GM21360 (cell line): ENCODE data around the gene MGAT1.
"Not testable (repeated sequence)": the region's sequence is repeated elsewhere in the genome, so short reads cannot be mapped to it uniquely, and the experiment has no call there.

Source experiments
- ATAC-seq: cut with Tn5 transposase; IDR thresholded peaks from one replicate; pipeline ENCODE4 v1.9.1; 2021; ENCODE audit warnings: mild to moderate bottlenecking, moderate library complexity; ENCODE audit not compliant: unreplicated experiment

Gene MGAT1

GRCh38 chr5:180786531-180787398, 15.8 kb downstream of the MGAT1 start:
- no peak for ATAC-seq

GRCh38 chr5:180785794-180786221, 16.8 kb downstream of the MGAT1 start:
- ATAC-seq = no peak

- no peak for ATAC-seq
Observed at GRCh38 chr5:180785121-180785781, 17.4 kb downstream of the MGAT1 start.

GRCh38 chr5:180784497-180785097, 18.0 kb downstream of the MGAT1 start:
- peak; percentile 66 for ATAC-seq

GRCh38 chr5:180783340-180784052, 19.1 kb downstream of the MGAT1 start:
- no peak for ATAC-seq

- ATAC-seq = no peak
Observed at GRCh38 chr5:180782748-180783147, 19.9 kb downstream of the MGAT1 start.

- ATAC-seq = not testable (repeated sequence)
Observed at GRCh38 chr5:180781900-180782326, 20.7 kb downstream of the MGAT1 start.

- ATAC-seq = no peak
Observed at GRCh38 chr5:180779985-180780610, 22.5 kb downstream of the MGAT1 start.

- no peak for ATAC-seq
Observed at GRCh38 chr5:180777475-180777874, 25.1 kb downstream of the MGAT1 start.

GRCh38 chr5:180776376-180776775, 26.2 kb downstream of the MGAT1 start:
- no peak for ATAC-seq

GRCh38 chr5:180775624-180776023, 27.0 kb downstream of the MGAT1 start:
- ATAC-seq = no peak

GRCh38 chr5:180771839-180772238, 30.8 kb downstream of the MGAT1 start:
- ATAC-seq = no peak

GRCh38 chr5:180769821-180770220, 32.8 kb downstream of the MGAT1 start:
- ATAC-seq = no peak

GRCh38 chr5:180755601-180756000, 47.0 kb downstream of the MGAT1 start:
- no peak for ATAC-seq

GRCh38 chr5:180744253-180744652, 58.4 kb downstream of the MGAT1 start:
- ATAC-seq = no peak

- ATAC-seq = no peak
Observed at GRCh38 chr5:180742727-180743126, 59.9 kb downstream of the MGAT1 start.

- not testable (repeated sequence) for ATAC-seq
Observed at GRCh38 chr5:180740953-180741352, 61.7 kb downstream of the MGAT1 start.

- no peak for ATAC-seq
Observed at GRCh38 chr5:180739958-180740357, 62.6 kb downstream of the MGAT1 start, which contains the start of gene OR2Y1. TSS of gene OR2Y1 (minus strand) at chr5:180740058. CDS start at chr5:180740058, 0 bp downstream.

- no peak for ATAC-seq
Observed at GRCh38 chr5:180739271-180739670, 63.3 kb downstream of the MGAT1 start.

- no peak for ATAC-seq
Observed at GRCh38 chr5:180736536-180736935, 66.1 kb downstream of the MGAT1 start.
